Fibroblast of pulmonary artery (primary cell): Measurements from ENCODE around the gene SDCBP2.

Experiments
- DNase-seq: peaks from one replicate; pipeline ENCODE4 v3.0.0-alpha.2; 2010; ENCODE audit warnings: low read depth
- H3K4me3 ChIP-seq: replicated peaks from 2 replicates; pipeline ENCODE4 v1.5.1; 2011; ENCODE audit warnings: low read depth, mild to moderate bottlenecking, control low read depth, low read length, moderate library complexity
- TF ChIP-seq, protein P1 (sequence below): IDR thresholded peaks from 2 replicates; pipeline ENCODE4 v1.5.1; 2011; ENCODE audit warnings: mild to moderate bottlenecking, control low read depth, low read length, inconsistent platforms; ENCODE audit errors: missing control alignments

SDCBP2 gene, protein sequence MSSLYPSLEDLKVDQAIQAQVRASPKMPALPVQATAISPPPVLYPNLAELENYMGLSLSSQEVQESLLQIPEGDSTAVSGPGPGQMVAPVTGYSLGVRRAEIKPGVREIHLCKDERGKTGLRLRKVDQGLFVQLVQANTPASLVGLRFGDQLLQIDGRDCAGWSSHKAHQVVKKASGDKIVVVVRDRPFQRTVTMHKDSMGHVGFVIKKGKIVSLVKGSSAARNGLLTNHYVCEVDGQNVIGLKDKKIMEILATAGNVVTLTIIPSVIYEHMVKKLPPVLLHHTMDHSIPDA

DNA sequence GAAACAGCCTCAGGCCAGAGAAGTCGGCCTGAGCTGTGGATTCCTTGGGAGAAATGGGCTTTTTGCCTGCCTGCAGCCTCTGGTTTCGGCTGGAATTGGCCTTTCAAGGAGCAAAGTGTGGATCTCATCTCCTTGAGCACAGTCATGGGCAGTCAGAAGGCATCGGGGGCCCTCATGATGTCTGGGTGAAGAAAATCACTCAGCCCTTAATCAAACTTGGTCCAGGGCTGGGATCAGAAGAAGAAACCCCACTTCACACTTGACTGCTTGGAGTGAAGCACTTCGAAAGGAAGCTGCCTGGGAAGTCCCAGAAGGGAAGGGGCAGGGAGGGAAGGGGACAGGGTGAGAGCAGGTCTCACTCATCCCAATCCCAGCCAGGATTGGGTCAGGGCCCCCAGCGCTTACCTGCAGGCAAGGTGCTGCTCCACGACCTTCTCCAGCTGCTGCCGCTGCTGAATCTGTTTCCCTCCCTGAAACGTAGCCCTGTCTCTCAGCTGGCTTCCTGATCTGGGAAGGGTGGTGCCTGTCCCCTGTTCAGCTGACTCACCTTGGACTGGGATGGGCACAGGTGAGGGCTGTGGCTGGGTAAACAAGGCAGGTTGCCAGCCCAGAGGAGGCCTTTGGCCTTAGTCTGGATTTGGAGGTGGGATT lies at the start of gene SDCBP2:
TSS of gene SDCBP2 (minus strand) at position 460 of the 651 bp plus-strand sequence. CDS start 8,723 bp downstream, outside the sequence.
- H3K4me3 ChIP-seq, result no peak within 1 kb of the TSS
- DNase-seq, result no peak
- TF ChIP-seq, protein P1, sequence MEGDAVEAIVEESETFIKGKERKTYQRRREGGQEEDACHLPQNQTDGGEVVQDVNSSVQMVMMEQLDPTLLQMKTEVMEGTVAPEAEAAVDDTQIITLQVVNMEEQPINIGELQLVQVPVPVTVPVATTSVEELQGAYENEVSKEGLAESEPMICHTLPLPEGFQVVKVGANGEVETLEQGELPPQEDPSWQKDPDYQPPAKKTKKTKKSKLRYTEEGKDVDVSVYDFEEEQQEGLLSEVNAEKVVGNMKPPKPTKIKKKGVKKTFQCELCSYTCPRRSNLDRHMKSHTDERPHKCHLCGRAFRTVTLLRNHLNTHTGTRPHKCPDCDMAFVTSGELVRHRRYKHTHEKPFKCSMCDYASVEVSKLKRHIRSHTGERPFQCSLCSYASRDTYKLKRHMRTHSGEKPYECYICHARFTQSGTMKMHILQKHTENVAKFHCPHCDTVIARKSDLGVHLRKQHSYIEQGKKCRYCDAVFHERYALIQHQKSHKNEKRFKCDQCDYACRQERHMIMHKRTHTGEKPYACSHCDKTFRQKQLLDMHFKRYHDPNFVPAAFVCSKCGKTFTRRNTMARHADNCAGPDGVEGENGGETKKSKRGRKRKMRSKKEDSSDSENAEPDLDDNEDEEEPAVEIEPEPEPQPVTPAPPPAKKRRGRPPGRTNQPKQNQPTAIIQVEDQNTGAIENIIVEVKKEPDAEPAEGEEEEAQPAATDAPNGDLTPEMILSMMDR, result no peak

DNA sequence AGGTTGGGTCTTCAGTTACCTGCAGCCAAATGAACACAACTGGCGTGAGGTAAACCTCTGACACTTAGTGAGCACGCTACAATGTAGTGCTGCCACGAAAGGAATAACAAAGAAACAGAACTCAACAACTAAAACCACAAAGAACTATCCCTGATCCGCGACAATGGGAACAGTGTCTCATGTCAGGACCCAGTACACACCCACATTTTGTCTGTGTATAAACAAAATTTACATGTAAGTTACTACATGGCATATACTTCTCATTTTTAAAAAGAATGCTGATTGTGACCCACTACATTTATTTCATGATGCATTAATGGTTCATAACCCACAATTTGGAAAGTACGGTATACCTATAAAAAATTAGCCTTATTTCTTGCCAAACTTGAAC lies 49.8 kb upstream of the SDCBP2 start:
- no peak for DNase-seq
- TF ChIP-seq, protein P1, result no peak
- no peak overlapping the region for H3K4me3 ChIP-seq

DNA sequence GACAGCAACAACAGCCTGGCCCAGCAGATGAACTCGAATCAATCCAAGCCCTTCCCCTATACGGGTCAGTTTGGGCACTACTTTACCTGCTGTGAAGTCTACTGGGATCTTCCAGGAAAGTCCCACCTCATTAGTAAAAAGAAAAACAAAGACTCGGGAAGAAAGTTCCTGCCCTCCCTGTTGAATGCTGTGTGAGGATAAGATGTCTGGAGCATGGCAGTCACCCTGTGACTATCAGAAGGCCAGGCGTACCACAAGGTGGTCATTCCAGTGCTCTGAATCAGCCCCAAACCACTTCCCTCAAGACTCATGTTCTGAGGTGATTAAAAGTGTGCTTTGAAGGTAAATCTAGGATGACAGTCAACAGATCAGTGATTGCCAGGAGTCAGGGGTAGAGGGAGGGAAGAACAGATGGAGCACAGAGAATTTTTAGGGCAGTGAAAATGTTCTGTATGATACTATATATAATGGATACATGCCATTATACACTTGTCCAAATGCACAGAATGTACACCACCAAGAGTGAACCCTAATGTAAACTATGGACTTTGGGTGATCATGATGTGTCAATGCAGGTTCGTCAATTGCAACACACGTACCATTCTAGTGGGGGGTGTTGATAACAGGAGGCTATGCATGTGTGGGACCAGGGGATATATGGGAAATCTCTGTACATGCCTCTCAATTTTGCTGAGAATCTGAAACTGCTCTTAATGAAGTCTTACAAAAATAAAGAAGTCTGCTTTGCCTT lies 49.2 kb upstream of the SDCBP2 start:
- no peak overlapping the region for H3K4me3 ChIP-seq
- no peak for DNase-seq
- TF ChIP-seq, protein P1, result no peak

DNA sequence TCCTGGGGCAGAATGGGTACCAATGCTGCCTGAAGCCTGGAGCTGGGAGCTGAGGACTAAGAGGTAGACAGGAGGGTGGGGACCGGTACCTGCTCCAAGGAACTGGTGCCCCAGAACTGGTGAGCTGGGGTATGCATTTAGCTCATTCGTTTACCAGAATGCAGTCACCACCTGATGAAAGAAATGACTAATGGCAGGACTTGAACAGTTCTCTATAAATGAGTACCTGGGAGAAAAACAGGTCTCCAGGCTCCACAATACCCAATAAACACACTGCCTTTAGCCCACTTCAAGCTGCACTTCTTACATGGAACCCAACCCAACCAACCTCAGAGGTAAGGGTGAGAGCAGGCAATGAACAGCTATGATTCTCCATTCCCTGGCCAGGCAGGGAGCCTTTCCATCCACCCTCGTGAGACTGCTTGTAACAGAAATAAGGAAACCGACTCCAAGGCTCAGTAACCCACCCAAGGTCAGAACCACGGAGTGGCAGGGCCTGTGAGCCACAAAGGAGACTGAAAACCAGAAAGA lies 48.5 kb upstream of the SDCBP2 start:
- H3K4me3 ChIP-seq, result no peak overlapping the region
- TF ChIP-seq, protein P1, result no peak
- DNase-seq, result no peak

DNA sequence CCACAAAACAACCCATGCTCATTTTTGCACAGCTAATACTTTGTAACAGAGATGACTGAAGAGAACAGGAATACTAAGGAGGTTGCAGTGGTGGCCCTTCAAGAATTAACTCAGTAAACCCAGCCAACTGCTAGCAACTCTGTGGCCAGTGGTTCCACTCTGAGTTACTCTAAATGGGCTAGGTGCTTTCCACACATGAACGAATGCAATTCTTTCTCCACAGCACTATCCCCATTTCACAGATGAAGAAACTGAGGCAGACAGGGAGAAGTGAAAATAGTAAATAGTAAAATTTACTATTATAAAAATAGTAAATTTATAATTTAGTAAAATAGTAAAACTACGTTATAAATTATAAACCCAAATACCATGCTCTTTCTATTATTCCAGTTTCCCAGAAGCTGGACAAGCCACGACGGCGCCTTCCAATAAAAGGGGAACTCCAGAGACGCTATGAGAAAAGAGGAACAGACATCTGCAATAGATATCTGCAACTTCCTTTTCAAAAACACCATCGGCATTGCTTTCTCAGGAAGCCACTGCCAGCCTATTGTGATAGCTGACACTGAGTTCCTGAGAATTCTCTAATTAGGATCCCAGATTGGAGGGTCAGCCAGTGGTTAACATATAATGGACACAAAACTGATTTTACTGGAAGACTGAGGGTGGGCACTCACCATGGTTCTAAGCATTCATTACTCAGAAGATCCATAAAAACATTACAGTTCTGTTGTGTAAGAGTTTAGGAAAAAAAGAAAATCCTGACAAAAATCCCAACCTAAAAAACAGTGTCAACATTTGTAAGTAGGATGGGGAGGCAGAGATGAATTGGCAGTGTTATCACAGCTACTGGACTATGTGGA lies 47.7 kb upstream of the SDCBP2 start:
- no peak overlapping the region for H3K4me3 ChIP-seq
- no peak for DNase-seq
- TF ChIP-seq, protein P1, result no peak

DNA sequence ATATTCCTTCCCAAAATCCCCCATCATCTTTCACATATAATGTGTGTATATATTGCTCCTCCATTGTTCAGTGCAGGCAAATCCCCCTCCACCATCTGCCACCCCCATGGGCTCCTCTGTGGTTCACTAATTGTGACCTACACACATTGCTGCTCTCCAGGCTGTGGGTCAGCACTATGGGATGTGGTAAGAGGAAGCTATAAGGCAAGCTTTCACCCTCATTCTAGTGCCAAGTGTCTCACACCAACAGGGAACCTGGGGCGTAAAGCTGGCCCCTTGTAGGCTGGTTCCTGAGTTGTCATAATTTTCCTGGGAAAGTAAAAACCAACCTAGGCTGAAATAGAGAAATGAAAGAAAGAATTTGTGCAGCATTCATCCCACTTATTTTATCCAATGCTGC lies 47.1 kb upstream of the SDCBP2 start:
- no peak overlapping the region for H3K4me3 ChIP-seq
- TF ChIP-seq, protein P1, result no peak
- DNase-seq, result no peak
